Brain microvascular endothelial cell (primary cell): Measurements from ENCODE around the gene CAMKK1.
A peak's percentile ranks its signal among the peaks of the same experiment; 100 is the strongest.

Experiments
- DNase-seq: peaks from one replicate; pipeline ENCODE4 v3.0.0-alpha.2; 2020
- H3K27ac ChIP-seq: fragments of 250-450 bp; sonication (Bioruptor Pico); 2 replicates; pipeline ENCODE4 v1.5.1; 2020; ENCODE audit warnings: mild to moderate bottlenecking, moderate library complexity
- H3K27me3 ChIP-seq: fragments of 250-450 bp; sonication (Bioruptor Pico); replicated peaks from 2 replicates; pipeline ENCODE4 v1.5.1; 2020; ENCODE audit warnings: mild to moderate bottlenecking
- H3K36me3 ChIP-seq: fragments of 250-450 bp; sonication (Bioruptor Pico); replicated peaks from 2 replicates; pipeline ENCODE4 v1.5.1; 2020; ENCODE audit warnings: mild to moderate bottlenecking
- H3K4me3 ChIP-seq: 2 replicates; pipeline ENCODE4 v1.5.1; 2011; ENCODE audit warnings: low read depth, mild to moderate bottlenecking, control low read depth, low read length, moderate library complexity
- in situ Hi-C: cut with HindIII; loops from 2 replicates; pipeline ENCODE4 v1.10.0; 2017; ENCODE audit warnings: low sequenced_read_pairs, low pct_ligation_motif_present
- TF ChIP-seq, protein P1 (sequence below): IDR thresholded peaks from 2 replicates; pipeline ENCODE4 v1.5.1; 2011; ENCODE audit warnings: low read depth, mild to moderate bottlenecking, moderate library complexity, low read length, control low read depth, inconsistent platforms; ENCODE audit errors: missing control alignments

Gene CAMKK1

DNA sequence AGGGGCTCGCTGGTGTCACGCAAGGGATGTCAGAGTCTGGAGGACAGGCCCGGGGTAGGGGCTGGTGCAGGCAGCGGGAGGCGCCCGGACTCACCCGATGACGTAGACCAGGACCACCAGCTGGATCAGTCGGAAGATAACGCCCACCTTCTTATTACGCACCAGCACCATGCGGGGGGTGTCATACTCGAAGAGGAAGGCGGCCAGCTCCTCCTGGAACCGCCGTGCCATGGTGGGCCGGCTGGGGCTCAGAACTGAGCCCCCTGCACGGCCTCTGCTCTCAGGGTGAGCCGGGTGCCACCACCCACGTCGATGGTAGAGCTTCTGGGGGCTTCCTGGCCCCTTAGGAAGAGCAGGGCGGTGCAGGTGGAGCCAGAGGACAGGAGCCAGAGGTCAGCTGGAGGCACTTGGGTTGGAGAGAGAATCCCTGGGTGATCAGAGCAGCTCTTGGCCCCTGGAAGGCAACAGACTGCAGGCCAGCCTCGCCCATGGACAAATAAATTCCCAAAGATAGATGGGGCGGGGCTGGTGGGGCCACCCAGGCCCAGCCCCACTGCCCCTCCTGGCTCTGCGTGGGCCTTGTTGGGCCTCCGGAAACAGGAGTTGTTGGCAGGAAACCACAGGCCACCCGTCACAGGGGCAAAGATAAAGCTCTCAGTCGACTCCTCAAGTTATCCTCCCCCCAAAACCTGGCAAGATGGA lies 23.3 kb upstream of the CAMKK1 start, which contains the start of gene P2RX1:
Gene P2RX1, minus strand, starts transcription at position 471 of the 702 bp plus-strand sequence. Its CDS starts 240 bp downstream, at position 231.
- Histone ChIP-seq H3K27me3 (no peaks in the 10 kb centered on the region), H3K27ac (no peak within 1 kb of the TSS), H3K36me3 (no peaks in the 10 kb centered on the region), H3K4me3 (no peak within 1 kb of the TSS)
- in situ Hi-C loops: no loop called here
- TF ChIP-seq, protein P1, sequence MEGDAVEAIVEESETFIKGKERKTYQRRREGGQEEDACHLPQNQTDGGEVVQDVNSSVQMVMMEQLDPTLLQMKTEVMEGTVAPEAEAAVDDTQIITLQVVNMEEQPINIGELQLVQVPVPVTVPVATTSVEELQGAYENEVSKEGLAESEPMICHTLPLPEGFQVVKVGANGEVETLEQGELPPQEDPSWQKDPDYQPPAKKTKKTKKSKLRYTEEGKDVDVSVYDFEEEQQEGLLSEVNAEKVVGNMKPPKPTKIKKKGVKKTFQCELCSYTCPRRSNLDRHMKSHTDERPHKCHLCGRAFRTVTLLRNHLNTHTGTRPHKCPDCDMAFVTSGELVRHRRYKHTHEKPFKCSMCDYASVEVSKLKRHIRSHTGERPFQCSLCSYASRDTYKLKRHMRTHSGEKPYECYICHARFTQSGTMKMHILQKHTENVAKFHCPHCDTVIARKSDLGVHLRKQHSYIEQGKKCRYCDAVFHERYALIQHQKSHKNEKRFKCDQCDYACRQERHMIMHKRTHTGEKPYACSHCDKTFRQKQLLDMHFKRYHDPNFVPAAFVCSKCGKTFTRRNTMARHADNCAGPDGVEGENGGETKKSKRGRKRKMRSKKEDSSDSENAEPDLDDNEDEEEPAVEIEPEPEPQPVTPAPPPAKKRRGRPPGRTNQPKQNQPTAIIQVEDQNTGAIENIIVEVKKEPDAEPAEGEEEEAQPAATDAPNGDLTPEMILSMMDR: no peak
- DNase-seq: no peak

DNA sequence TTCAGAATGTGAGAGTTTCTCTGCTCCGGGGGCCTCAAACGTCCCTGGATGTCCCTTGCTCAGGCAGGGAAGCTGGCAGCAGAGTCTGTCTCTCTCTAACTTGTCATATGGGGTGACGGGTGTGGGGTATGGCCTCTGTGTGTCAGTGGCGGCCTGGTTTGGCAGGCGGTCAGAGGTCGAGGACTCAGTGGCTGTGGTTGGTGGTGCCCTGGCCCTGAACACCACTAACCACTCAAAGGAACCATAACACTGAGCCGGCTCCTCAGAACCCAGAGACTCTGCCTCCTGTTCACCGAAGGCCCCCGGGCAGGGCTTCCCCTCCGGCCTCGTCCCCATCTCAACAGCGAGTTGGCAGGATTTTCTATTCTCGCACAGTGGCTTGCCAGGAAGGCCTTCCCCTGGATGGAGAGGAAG lies 22.7 kb upstream of the CAMKK1 start:
- no peak for DNase-seq
- no peak overlapping the region for H3K27ac ChIP-seq
- no peaks in the 10 kb centered on the region for H3K36me3 ChIP-seq
- no peak overlapping the region for H3K4me3 ChIP-seq
- TF ChIP-seq, protein P1: no peak
- H3K27me3 ChIP-seq: no peaks in the 10 kb centered on the region
- in situ Hi-C loops: no loop called here

DNA sequence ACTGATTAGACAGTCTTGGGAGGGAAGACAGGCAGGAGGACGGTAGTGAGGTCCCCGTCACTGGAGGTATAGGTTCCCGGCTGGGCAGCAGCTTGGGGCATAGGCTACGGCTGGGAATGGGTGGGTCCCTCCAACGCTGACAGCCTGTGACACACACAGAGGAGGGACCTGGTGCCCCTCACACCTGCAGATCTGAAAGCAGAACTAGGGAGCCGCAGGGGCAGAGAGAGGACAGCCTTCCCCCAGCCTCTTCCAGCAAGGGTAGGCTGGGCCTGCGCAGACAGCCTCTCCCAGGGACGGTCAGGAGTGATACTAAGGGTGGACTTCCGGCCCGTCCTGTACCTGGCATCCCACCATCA lies 21.4 kb upstream of the CAMKK1 start:
- no peak overlapping the region for H3K4me3 ChIP-seq
- H3K27me3 ChIP-seq: no peaks in the 10 kb centered on the region
- H3K27ac ChIP-seq: no peak overlapping the region
- no peaks in the 10 kb centered on the region for H3K36me3 ChIP-seq
- in situ Hi-C loops: no loop called here
- DNase-seq: no peak
- TF ChIP-seq, protein P1: no peak

DNA sequence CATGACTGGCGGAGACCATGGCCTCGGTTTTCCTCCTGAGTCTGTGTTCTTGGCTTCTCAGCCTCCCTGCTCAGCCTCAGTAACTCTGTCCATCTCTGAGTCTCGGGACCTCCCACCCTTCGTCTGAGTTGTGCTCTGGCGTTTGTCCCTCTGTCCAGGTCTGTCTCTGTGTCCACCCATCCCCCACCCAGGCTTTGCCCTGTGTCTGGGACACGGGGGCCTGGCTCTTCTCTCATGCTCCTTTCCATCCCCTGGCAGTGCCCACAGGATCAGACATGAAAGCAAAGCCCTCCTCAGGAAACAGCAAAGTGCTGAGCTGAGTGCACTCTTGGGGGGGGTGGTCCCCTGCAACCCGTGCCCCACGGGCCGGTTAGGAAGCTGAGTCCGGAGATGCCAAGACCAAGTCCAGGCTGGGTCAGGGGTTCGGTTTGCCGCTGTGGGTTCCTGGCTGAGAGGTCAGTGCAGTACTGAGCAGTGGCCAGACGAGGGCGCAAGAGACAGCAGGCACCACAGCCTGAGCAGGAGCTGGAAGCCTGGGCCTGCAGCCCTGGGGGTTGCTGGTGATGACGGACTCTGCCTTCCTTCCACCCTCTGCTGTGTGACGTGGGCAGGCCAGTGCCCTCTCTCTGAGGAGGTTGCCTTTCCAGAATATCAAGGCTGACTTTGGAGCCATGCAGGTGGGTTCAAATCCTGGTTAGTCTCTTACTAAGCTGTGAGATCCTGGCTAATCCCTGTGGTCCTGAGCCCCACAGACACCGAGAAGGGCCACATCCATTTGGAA lies 20.9 kb upstream of the CAMKK1 start:
- DNase-seq: peak; percentile 76
- H3K4me3 ChIP-seq: no peak overlapping the region
- no peak overlapping the region for H3K27ac ChIP-seq
- TF ChIP-seq, protein P1: peak; percentile 99
- H3K36me3 ChIP-seq: no peaks in the 10 kb centered on the region
- H3K27me3 ChIP-seq: no peaks in the 10 kb centered on the region
- in situ Hi-C loops: no loop called here

DNA sequence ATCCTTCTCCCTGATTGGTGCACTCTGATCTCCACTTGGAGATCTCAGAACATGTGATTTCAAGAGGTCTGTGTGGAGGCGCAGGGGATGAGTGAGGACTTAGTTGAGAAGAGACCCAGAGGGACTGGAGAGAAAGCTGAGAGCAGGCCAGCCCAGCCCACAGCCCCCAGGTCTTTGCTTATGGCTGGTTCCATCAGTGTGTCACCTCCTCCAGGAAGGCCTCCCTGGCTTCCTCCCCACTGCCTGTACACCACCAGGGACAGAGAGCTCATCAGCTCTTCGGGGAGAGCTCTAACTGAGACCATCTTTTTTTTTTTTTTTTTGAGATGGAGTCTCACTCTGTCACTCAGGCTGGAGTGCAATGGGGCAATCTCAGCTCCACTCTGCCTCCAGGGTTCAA lies 20.0 kb upstream of the CAMKK1 start:
- Histone ChIP-seq H3K27ac (no peak overlapping the region), H3K27me3 (no peaks in the 10 kb centered on the region), H3K4me3 (no peak overlapping the region), H3K36me3 (no peaks in the 10 kb centered on the region)
- DNase-seq: no peak
- in situ Hi-C loops: no loop called here
- TF ChIP-seq, protein P1: no peak
